Suprapubic skin (tissue), 4 donors: ENCODE data around the gene CLDND2. TPM values are rescaled to one million over a fixed set of nuclear protein-coding genes. Genes with fewer than 3 reads are reported as not detected.
A peak's percentile ranks its signal among the peaks of the same experiment; 100 is the strongest.

ENCODE experiments used
- DNase-seq, 2 donors: peaks; one replicate each; pipeline ENCODE4 v3.0.0-alpha.2; 2019; ENCODE audit warnings: low spot score in 2 of 2
- H3K27ac ChIP-seq: fragments of 200-600 bp; sonication (generic); one replicate; pipeline ENCODE4 v1.5.1; 2019
- H3K27me3 ChIP-seq: fragments of 200-600 bp; sonication (generic); one replicate; pipeline ENCODE4 v1.5.1; 2019
- H3K36me3 ChIP-seq: fragments of 200-600 bp; sonication (generic); one replicate; pipeline ENCODE4 v1.5.1; 2019
- H3K4me1 ChIP-seq: fragments of 200-600 bp; sonication (generic); one replicate; pipeline ENCODE4 v1.5.1; 2019
- H3K4me3 ChIP-seq: fragments of 200-600 bp; sonication (generic); one replicate; pipeline ENCODE4 v1.5.1; 2019; ENCODE audit warnings: mild to moderate bottlenecking
- H3K9me3 ChIP-seq: fragments of 200-600 bp; sonication (generic); one replicate; pipeline ENCODE4 v1.5.1; 2019
- EP300 ChIP-seq: sonication (generic); formaldehyde crosslinking; IDR thresholded peaks from one replicate; pipeline ENCODE4 v1.6.1; 2017; ENCODE audit warnings: antibody characterized with exemption
- POLR2A ChIP-seq, 2 donors: fragments of 450-650 bp; IDR thresholded peaks; one replicate each; pipeline ENCODE4 v1.6.1; 2017; ENCODE audit warnings: antibody characterized with exemption in 2 of 2, mild to moderate bottlenecking in 2 of 2, moderate library complexity in 2 of 2
- POLR2AphosphoS5 ChIP-seq, 3 donors: sonication (generic); formaldehyde crosslinking; IDR thresholded peaks; one replicate each; pipeline ENCODE4 v1.6.1; 2017; ENCODE audit warnings: antibody characterized with exemption in 3 of 3
- WGBS: methylation state at CpG from one replicate; pipeline ENCODE4 v1.1.5; 2018; 5-methylcytosine and 5-hydroxymethylcytosine counted together
- total RNA-seq, 4 donors: library from RNA; depleted of rRNA; stranded (reverse); fragments of >200 nt; gene quantifications; one replicate each; pipeline ENCODE4 v1.1.0, GENCODE V29; 2016
- TF ChIP-seq, protein P1 (sequence below), 2 donors: fragments of 200-600 bp in 1 of 2; fragments of 450-650 bp in 1 of 2; sonication (generic) in 1 of 2; IDR thresholded peaks; one replicate each; pipeline ENCODE4 v1.5.1; 2016 to 2019; ENCODE audit warnings: antibody characterized with exemption in 2 of 2, mild to moderate bottlenecking in 1 of 2, moderate library complexity in 1 of 2

The CLDND2 gene
- total RNA-seq, 4 donors from 2014 or later, result not detected

DNA sequence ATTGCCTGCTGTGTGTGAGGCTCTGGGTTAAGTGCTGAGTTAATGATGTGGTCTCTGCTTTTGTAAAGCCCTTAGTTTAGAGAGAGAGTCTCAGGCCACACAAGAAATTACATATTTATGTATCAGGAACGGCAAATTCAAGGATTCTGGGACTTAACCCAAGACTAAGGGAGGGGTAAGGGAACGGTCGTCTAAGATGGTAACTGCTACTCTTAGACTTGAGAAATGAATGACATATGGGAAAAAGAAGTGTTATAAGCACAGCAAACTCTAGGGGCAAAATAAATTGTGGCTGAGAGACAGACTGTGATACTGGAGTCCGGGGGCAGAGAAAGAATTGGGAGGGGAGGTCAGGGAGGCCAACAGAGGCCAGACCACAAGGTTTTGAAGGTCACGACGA, 37.1 kb downstream of the CLDND2 start:
- Histone ChIP-seq H3K4me1 (peaks cover 14% of the 10 kb centered on the region), H3K27ac (no peak overlapping the region), H3K36me3 (no peaks in the 10 kb centered on the region), H3K4me3 (no peak overlapping the region), H3K27me3 (peaks cover 36% of the 10 kb centered on the region), H3K9me3 (no peaks in the 10 kb centered on the region)
- DNase-seq, result no peak
- WGBS, result 91% methylated on average over 6 of the region's 6 CpGs
- TF ChIP-seq POLR2AphosphoS5 (IDR thresholded peaks at IDR 0.05), result no peak
- TF ChIP-seq, protein P1, sequence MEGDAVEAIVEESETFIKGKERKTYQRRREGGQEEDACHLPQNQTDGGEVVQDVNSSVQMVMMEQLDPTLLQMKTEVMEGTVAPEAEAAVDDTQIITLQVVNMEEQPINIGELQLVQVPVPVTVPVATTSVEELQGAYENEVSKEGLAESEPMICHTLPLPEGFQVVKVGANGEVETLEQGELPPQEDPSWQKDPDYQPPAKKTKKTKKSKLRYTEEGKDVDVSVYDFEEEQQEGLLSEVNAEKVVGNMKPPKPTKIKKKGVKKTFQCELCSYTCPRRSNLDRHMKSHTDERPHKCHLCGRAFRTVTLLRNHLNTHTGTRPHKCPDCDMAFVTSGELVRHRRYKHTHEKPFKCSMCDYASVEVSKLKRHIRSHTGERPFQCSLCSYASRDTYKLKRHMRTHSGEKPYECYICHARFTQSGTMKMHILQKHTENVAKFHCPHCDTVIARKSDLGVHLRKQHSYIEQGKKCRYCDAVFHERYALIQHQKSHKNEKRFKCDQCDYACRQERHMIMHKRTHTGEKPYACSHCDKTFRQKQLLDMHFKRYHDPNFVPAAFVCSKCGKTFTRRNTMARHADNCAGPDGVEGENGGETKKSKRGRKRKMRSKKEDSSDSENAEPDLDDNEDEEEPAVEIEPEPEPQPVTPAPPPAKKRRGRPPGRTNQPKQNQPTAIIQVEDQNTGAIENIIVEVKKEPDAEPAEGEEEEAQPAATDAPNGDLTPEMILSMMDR (IDR thresholded peaks at IDR 0.05), result no peak

DNA sequence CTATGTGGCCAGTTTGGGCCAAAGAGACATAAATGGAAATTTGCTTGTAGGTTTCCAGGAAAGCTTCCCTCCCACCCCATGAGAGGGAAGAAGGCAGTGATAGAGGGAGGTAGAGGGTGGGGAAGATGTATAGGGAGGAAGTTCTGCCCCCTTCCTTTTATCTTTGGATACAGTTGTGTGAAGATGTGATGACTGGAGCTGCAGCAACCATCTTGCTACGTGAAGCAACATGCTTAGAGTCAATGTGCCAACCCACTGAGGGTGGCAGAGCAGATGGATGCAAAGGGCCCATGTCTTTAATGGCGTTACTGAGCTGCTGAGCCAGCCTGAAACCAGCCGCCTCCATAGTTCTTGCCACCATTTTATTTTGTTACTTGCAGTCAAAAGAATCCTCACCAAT, 37.6 kb downstream of the CLDND2 start:
- Histone ChIP-seq H3K4me1 (peaks cover 14% of the 10 kb centered on the region), H3K36me3 (no peaks in the 10 kb centered on the region), H3K4me3 (no peak overlapping the region), H3K27me3 (peaks cover 41% of the 10 kb centered on the region), H3K27ac (no peak overlapping the region), H3K9me3 (no peaks in the 10 kb centered on the region)
- TF ChIP-seq POLR2AphosphoS5 (IDR thresholded peaks at IDR 0.05) (no peak), POLR2A (IDR thresholded peaks at IDR 0.05) (no peak), EP300 (no peak)
- TF ChIP-seq, protein P1 (IDR thresholded peaks at IDR 0.05), result no peak
- WGBS, result 77% methylated on average over 3 of the region's 3 CpGs
- DNase-seq, result peak in 1 of 2 donors; percentile 5

DNA sequence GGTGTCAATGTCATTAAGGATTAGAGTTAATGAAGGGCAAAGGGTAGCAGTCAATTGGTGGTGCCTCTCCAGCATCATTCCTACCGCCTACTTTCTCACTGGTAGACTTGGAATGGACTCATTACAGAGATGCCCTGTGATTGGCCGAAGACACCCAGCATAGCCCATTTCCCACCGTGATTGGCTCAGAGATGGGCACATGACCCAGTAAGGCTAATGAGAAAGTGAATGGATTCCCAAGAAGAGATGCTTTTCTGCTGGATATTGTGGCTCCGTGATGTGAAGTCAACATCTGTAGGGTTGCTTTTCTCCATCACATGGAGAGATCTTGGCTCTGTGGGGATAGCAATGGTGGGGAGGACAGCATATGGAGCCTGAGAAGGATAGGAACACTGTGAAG, 38.4 kb downstream of the CLDND2 start:
- TF ChIP-seq POLR2AphosphoS5 (IDR thresholded peaks at IDR 0.05), result no peak
- TF ChIP-seq, protein P1 (IDR thresholded peaks at IDR 0.05), result no peak
- no peak for TF ChIP-seq POLR2A (IDR thresholded peaks at IDR 0.05)
- no peak for TF ChIP-seq EP300
- Histone ChIP-seq H3K27me3 (peaks cover 49% of the 10 kb centered on the region), H3K4me1 (peaks cover 14% of the 10 kb centered on the region), H3K4me3 (no peak overlapping the region), H3K36me3 (no peaks in the 10 kb centered on the region), H3K9me3 (no peaks in the 10 kb centered on the region), H3K27ac (no peak overlapping the region)
- WGBS, result 100% methylated on average over 4 of the region's 4 CpGs
- no peak for DNase-seq

DNA sequence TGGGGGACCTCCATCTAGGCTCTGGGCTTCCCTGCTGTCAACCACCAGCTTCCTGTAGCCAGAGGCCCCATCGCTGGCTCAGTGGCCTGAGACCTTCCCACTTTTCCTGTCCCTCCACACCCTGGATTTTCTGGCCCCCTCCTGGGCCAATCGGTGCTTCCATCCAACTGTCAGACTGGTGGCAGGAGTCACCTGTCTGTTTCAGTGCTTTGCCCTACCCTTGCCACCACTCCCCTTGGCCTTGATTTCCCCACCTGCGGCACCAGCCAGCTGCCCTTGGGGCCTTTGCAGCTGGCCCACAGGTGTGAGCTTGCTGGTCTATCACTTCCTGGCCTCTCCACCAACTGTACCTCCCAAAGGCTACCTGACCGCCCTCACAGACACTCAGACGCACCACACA, 39.4 kb downstream of the CLDND2 start:
- Histone ChIP-seq H3K9me3 (no peaks in the 10 kb centered on the region), H3K4me3 (no peak overlapping the region), H3K36me3 (no peaks in the 10 kb centered on the region), H3K4me1 (peaks cover 14% of the 10 kb centered on the region), H3K27me3 (peaks cover 50% of the 10 kb centered on the region), H3K27ac (no peak overlapping the region)
- TF ChIP-seq POLR2AphosphoS5 (IDR thresholded peaks at IDR 0.05), result no peak
- TF ChIP-seq, protein P1 (IDR thresholded peaks at IDR 0.05), result no peak
- no peak for TF ChIP-seq EP300
- TF ChIP-seq POLR2A (IDR thresholded peaks at IDR 0.05), result no peak
- no peak for DNase-seq
- 96% methylated on average over 5 of the region's 5 CpGs for WGBS

DNA sequence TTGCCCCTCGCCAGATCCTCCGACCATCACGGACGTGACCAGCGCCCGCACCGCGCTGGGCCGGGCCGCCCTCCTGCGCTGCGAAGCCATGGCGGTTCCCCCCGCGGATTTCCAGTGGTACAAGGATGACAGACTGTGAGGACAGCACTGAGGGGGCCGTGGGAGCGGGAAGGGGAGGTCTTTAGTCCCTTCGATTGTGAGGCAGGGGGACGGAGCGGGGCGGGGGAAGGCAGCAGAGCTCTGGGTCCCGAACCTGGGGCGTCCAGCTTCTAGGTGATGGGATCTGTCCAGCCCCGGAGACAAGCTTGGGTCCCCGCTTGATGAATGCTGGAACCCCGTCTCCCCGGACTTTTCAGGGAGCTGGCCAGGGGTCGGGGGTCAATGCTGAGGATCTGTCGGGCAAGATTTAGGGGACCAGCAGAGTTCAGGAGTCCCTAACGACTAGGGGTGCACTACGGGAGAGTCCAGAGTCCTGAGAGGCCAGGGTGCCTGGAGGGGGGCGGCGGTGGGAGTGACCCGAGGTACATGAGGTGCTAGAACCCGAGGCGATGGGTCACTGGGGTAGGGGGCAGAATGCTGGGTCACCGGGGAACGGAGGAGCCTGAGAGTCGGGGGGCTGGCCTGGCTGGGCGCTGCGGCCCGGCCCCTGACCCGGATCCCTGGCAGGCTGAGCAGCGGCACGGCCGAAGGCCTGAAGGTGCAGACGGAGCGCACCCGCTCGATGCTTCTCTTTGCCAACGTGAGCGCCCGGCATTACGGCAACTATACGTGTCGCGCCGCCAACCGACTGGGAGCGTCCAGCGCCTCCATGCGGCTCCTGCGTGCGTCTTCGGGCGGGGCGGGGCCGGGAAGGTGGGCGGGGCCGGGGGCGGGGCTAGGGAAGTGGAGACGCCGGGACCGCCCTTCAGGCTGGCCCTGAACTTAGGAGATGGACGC, 41.5 kb downstream of the CLDND2 start:
- Histone ChIP-seq H3K27me3 (peaks cover 68% of the 10 kb centered on the region), H3K27ac (no peak overlapping the region), H3K4me3 (peak overlapping the region; percentile 34), H3K9me3 (no peaks in the 10 kb centered on the region), H3K36me3 (no peaks in the 10 kb centered on the region), H3K4me1 (peaks cover 14% of the 10 kb centered on the region)
- DNase-seq, result peak in 1 of 2 donors; percentile 67
- TF ChIP-seq EP300 (no peak), POLR2AphosphoS5 (IDR thresholded peaks at IDR 0.05) (no peak), POLR2A (IDR thresholded peaks at IDR 0.05) (no peak)
- TF ChIP-seq, protein P1 (IDR thresholded peaks at IDR 0.05), result peak in 1 of 2 donors; percentile 16
- WGBS, result 9% methylated on average over 22 of the region's 75 CpGs
